ENCODE data around the gene AGMO.

DNA sequence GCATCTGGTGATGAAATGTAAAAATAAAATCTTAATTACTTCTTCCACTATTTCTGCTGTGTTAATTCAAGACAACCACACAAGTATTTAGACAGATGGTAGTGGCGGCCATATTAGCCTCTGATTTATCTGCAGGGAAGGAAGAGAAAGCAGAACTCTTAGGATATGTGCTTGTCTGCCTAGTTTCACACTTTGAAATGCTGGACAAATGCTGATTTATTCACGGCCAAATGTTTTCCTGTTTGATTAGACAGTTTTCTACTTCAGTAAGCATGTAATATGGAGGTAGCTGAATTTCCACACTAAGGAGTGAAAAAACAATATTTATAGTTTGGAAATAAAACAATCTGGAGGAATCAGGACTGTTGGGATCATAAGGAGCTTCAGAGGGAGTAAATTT lies 158.1 kb downstream of the AGMO start:
- TF ChIP-seq, protein P1, sequence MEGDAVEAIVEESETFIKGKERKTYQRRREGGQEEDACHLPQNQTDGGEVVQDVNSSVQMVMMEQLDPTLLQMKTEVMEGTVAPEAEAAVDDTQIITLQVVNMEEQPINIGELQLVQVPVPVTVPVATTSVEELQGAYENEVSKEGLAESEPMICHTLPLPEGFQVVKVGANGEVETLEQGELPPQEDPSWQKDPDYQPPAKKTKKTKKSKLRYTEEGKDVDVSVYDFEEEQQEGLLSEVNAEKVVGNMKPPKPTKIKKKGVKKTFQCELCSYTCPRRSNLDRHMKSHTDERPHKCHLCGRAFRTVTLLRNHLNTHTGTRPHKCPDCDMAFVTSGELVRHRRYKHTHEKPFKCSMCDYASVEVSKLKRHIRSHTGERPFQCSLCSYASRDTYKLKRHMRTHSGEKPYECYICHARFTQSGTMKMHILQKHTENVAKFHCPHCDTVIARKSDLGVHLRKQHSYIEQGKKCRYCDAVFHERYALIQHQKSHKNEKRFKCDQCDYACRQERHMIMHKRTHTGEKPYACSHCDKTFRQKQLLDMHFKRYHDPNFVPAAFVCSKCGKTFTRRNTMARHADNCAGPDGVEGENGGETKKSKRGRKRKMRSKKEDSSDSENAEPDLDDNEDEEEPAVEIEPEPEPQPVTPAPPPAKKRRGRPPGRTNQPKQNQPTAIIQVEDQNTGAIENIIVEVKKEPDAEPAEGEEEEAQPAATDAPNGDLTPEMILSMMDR (optimal IDR thresholded peaks at IDR 0.05 in 1 of 3, IDR thresholded peaks at IDR 0.05 in 1 of 3, conservative IDR thresholded peaks at IDR 0.05 in 1 of 3; ENCODE audit: extremely low read depth in 1 of 3, insufficient read depth in 2 of 3, low read length in 3 of 3), result no peak
- TF ChIP-seq EZH2 (IDR thresholded peaks at IDR 0.05; ENCODE audit: low read length), result no peak

All from keratinocyte (primary cell).